Hepatocyte (in vitro differentiated cells): ENCODE results near the gene SAFB2. TPM values are rescaled to one million over a fixed set of nuclear protein-coding genes. Genes with fewer than 3 reads are reported as not detected.

ENCODE experiments used
- DNase-seq: peaks from one replicate; pipeline ENCODE4 v3.0.0-alpha.2; 2016; ENCODE audit warnings: low spot score
- H2AFZ ChIP-seq: fragments of 200-600 bp; sonication (generic); 2 replicates; pipeline ENCODE4 v1.6.0; 2016; ENCODE audit warnings: antibody characterized with exemption, mild to moderate bottlenecking
- H3K27ac ChIP-seq: fragments of 200-600 bp; sonication (generic); 2 replicates; pipeline ENCODE4 v1.5.1; 2016; ENCODE audit warnings: mild to moderate bottlenecking
- H3K27me3 ChIP-seq: fragments of 200-600 bp; sonication (generic); 2 replicates; pipeline ENCODE4 v1.6.1; 2016
- H3K36me3 ChIP-seq: fragments of 200-600 bp; sonication (generic); replicated peaks from 2 replicates; pipeline ENCODE4 v1.5.1; 2016; ENCODE audit warnings: low read depth; ENCODE audit not compliant: insufficient read depth
- H3K4me1 ChIP-seq: fragments of 200-600 bp; sonication (generic); 2 replicates; pipeline ENCODE4 v1.5.1; 2016; ENCODE audit warnings: mild to moderate bottlenecking, moderate library complexity; ENCODE audit not compliant: insufficient read depth
- H3K4me2 ChIP-seq: fragments of 200-600 bp; sonication (generic); 2 replicates; pipeline ENCODE4 v1.6.0; 2016
- H3K4me3 ChIP-seq: fragments of 200-600 bp; sonication (generic); 2 replicates; pipeline ENCODE4 v1.5.1; 2016; ENCODE audit warnings: mild to moderate bottlenecking
- H3K79me2 ChIP-seq: fragments of 200-600 bp; sonication (generic); 2 replicates; pipeline ENCODE4 v1.6.0; 2017; ENCODE audit warnings: mild to moderate bottlenecking
- H3K9me2 ChIP-seq: fragments of 200-600 bp; sonication (generic); replicated peaks from 2 replicates; pipeline ENCODE4 v1.6.0; 2017; ENCODE audit warnings: mild to moderate bottlenecking; ENCODE audit not compliant: insufficient read depth
- H3K9me3 ChIP-seq: fragments of 200-600 bp; sonication (generic); 2 replicates; pipeline ENCODE4 v1.5.1; 2016; ENCODE audit warnings: low read depth, mild to moderate bottlenecking
- H4K20me1 ChIP-seq: fragments of 200-600 bp; sonication (generic); 2 replicates; pipeline ENCODE4 v1.6.0; 2016; ENCODE audit warnings: mild to moderate bottlenecking; ENCODE audit not compliant: insufficient read depth, poor library complexity, severe bottlenecking
- EZH2 ChIP-seq: fragments of 200-600 bp; sonication (generic); IDR thresholded peaks from 2 replicates; pipeline ENCODE4 v1.6.1; 2016; ENCODE audit warnings: antibody characterized with exemption, mild to moderate bottlenecking, borderline replicate concordance
- EZH2phosphoT487 ChIP-seq: fragments of 200-600 bp; sonication (generic); IDR thresholded peaks from one replicate; pipeline ENCODE4 v1.6.1; 2018; ENCODE audit warnings: antibody characterized with exemption, mild to moderate bottlenecking, low read depth, moderate library complexity; ENCODE audit not compliant: unreplicated experiment, severe bottlenecking
- WGBS: methylation state at CpG from one replicate; pipeline ENCODE4 v1.1.6; 2016; ENCODE audit warnings: low lambda C conversion rate; ENCODE audit errors: missing lambda C conversion rate; 5-methylcytosine and 5-hydroxymethylcytosine counted together
- polyA plus RNA-seq: library from polyadenylated mRNA; unstranded; fragments of >200 nt; fragmentation: Nextera tagmentation; extraction: Ambion mirVana; gene quantifications from 2 replicates; pipeline ENCODE4 v1.2.1, GENCODE V29; 2016
- total RNA-seq: library from RNA; depleted of rRNA; stranded (reverse); fragments of >200 nt; gene quantifications from 2 replicates; pipeline ENCODE4 v1.2.3, GENCODE V29; 2014
- TF ChIP-seq, protein P1 (sequence below): fragments of 200-600 bp; sonication (generic); IDR thresholded peaks from 2 replicates; pipeline ENCODE4 v1.5.1; 2016; ENCODE audit warnings: antibody characterized with exemption, mild to moderate bottlenecking; ENCODE audit not compliant: poor library complexity

Gene SAFB2
- total and polyA plus RNA-seq, 2 experiments from 2014 or later, result 21.1 to 42.6 TPM

- Histone ChIP-seq H3K9me3 (no peaks in the 10 kb centered on the region), H3K27me3 (no peaks in the 10 kb centered on the region), H3K4me1 (peaks cover 15% of the 10 kb centered on the region), H4K20me1 (peaks cover 54% of the 10 kb centered on the region), H3K9me2 (no peaks in the 10 kb centered on the region), H3K4me3 (peak overlapping the region; percentile 66), H3K27ac (peak overlapping the region; percentile 94), H2AFZ (peak overlapping the region; percentile 45), H3K36me3 (no peaks in the 10 kb centered on the region), H3K79me2 (peaks cover 91% of the 10 kb centered on the region), H3K4me2 (peak overlapping the region; percentile 92)
- under 1% methylated on average over 50 of the region's 50 CpGs for WGBS
- DNase-seq, result peak; percentile 17
- no peak for TF ChIP-seq EZH2
- no peak for TF ChIP-seq EZH2phosphoT487
- TF ChIP-seq, protein P1, sequence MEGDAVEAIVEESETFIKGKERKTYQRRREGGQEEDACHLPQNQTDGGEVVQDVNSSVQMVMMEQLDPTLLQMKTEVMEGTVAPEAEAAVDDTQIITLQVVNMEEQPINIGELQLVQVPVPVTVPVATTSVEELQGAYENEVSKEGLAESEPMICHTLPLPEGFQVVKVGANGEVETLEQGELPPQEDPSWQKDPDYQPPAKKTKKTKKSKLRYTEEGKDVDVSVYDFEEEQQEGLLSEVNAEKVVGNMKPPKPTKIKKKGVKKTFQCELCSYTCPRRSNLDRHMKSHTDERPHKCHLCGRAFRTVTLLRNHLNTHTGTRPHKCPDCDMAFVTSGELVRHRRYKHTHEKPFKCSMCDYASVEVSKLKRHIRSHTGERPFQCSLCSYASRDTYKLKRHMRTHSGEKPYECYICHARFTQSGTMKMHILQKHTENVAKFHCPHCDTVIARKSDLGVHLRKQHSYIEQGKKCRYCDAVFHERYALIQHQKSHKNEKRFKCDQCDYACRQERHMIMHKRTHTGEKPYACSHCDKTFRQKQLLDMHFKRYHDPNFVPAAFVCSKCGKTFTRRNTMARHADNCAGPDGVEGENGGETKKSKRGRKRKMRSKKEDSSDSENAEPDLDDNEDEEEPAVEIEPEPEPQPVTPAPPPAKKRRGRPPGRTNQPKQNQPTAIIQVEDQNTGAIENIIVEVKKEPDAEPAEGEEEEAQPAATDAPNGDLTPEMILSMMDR, result no peak
Measured at GRCh38 chr19:5623397-5624017, 931 bp upstream of the SAFB2 start.

- H3K36me3 ChIP-seq, result no peaks in the 10 kb centered on the region
- TF ChIP-seq EZH2phosphoT487, result no peak
- TF ChIP-seq EZH2, result no peak
- TF ChIP-seq, protein P1, result no peak
- H3K4me1 ChIP-seq, result peaks cover 15% of the 10 kb centered on the region
- H3K27ac ChIP-seq, result peak overlapping the region; percentile 81
- no peaks in the 10 kb centered on the region for H3K9me3 ChIP-seq
- WGBS, result 1% methylated on average over 33 of the region's 35 CpGs
- peak overlapping the region; percentile 71 for H3K4me3 ChIP-seq
- H3K27me3 ChIP-seq, result no peaks in the 10 kb centered on the region
- no peaks in the 10 kb centered on the region for H3K9me2 ChIP-seq
- peak overlapping the region; percentile 61 for H2AFZ ChIP-seq
- H3K79me2 ChIP-seq, result peaks cover 91% of the 10 kb centered on the region
- peak overlapping the region; percentile 90 for H3K4me2 ChIP-seq
- DNase-seq, result peak; percentile 38
- H4K20me1 ChIP-seq, result peaks cover 41% of the 10 kb centered on the region
Measured at GRCh38 chr19:5621945-5622464, 571 bp downstream of the SAFB2 start.

DNA sequence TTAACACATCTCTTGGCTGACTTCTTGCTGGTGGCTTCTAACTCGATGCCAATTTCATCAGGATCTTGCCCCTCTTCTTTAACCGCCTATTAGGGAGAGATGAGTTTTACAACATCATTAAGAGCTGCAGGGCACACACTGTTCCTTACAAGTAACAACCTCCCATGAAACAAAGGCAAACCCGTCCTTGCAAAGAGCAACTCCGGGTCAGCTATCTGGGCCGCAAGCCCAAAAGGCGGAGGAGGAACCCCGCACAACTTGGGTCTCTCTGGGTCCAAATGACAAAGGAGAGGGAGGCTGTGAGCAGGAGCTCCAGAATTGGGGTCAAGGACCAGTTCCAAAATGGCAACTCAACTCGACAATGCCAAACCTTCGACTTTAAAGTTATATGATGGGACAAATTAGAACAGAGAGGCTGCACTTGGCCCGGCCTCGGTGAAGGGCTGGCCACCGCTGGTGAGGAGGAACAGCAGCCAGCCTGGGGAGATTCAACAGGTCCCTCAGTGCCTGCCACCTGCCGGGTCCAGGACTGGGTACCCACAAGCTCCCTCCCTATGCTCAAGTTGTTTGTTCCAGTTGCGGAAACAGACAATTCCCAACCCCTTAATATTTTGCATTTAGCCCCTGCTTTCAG is 1.1 kb downstream of the SAFB2 start:
- H3K4me1 ChIP-seq, result peaks cover 15% of the 10 kb centered on the region
- H3K9me3 ChIP-seq, result no peaks in the 10 kb centered on the region
- TF ChIP-seq EZH2, result no peak
- no peak for TF ChIP-seq EZH2phosphoT487
- TF ChIP-seq, protein P1, result no peak
- H3K4me3 ChIP-seq, result peak overlapping the region; percentile 71
- no peaks in the 10 kb centered on the region for H3K36me3 ChIP-seq
- H4K20me1 ChIP-seq, result peaks cover 39% of the 10 kb centered on the region
- no peak for DNase-seq
- H3K79me2 ChIP-seq, result peaks cover 89% of the 10 kb centered on the region
- H3K27me3 ChIP-seq, result no peaks in the 10 kb centered on the region
- WGBS, result 59% methylated on average over 14 of the region's 14 CpGs
- H3K9me2 ChIP-seq, result no peaks in the 10 kb centered on the region
- H2AFZ ChIP-seq, result no peak overlapping the region
- peak overlapping the region; percentile 90 for H3K4me2 ChIP-seq
- no peak overlapping the region for H3K27ac ChIP-seq
